ENCODE data around the gene ADGRV1.

The ADGRV1 gene

GRCh38 chr5:91126448-91126847 lies 567.9 kb downstream of the ADGRV1 start:
- Histone ChIP-seq H3K36me3 (ENCODE audit: control insufficient read depth in 1 of 2, insufficient read depth in 2 of 2, low read length in 2 of 2) (no peaks in the 10 kb centered on the region), H3K27ac (ENCODE audit: low read length) (peak overlapping the region; percentile 74), H3K4me1 (ENCODE audit: control insufficient read depth in 1 of 2, insufficient read depth in 2 of 2, low read length in 2 of 2) (peaks cover 22 to 40% of the 10 kb centered on the region in 2 donors), H3K27me3 (ENCODE audit: low read depth, low read length) (no peaks in the 10 kb centered on the region), H3K4me3 (ENCODE audit: low read depth in 1 of 2, low read length in 2 of 2) (no peak overlapping the region), H3K9me3 (ENCODE audit: control insufficient read depth in 1 of 2, low read length in 2 of 2) (no peaks in the 10 kb centered on the region)

- Histone ChIP-seq H3K4me1 (ENCODE audit: control insufficient read depth in 1 of 2, insufficient read depth in 2 of 2, low read length in 2 of 2) (peaks cover 22 to 40% of the 10 kb centered on the region in 2 donors), H3K4me3 (ENCODE audit: low read depth in 1 of 2, low read length in 2 of 2) (no peak overlapping the region), H3K27ac (ENCODE audit: low read length) (peak overlapping the region; percentile 74)
Observed at GRCh38 chr5:91126888-91127287, 568.3 kb downstream of the ADGRV1 start.

GRCh38 chr5:91127456-91128081 lies 569.0 kb downstream of the ADGRV1 start:
- no peak overlapping the region for H3K4me3 ChIP-seq (ENCODE audit: low read depth in 1 of 2, low read length in 2 of 2)
- H3K4me1 ChIP-seq (ENCODE audit: control insufficient read depth in 1 of 2, insufficient read depth in 2 of 2, low read length in 2 of 2) = peaks cover 22 to 39% of the 10 kb centered on the region in 2 donors

More at GRCh38 chr5:91126888-91127287, 568.3 kb downstream of the ADGRV1 start:
- no peaks in the 10 kb centered on the region for H3K36me3 ChIP-seq (ENCODE audit: control insufficient read depth in 1 of 2, insufficient read depth in 2 of 2, low read length in 2 of 2)
- H3K27me3 ChIP-seq (ENCODE audit: low read depth, low read length) = no peaks in the 10 kb centered on the region
- no peaks in the 10 kb centered on the region for H3K9me3 ChIP-seq (ENCODE audit: control insufficient read depth in 1 of 2, low read length in 2 of 2)

GRCh38 chr5:91128604-91129003 lies 570.0 kb downstream of the ADGRV1 start:
- Histone ChIP-seq H3K27ac (ENCODE audit: low read length) (peak overlapping the region; percentile 13), H3K4me1 (ENCODE audit: control insufficient read depth in 1 of 2, insufficient read depth in 2 of 2, low read length in 2 of 2) (peaks cover 22 to 33% of the 10 kb centered on the region in 2 donors)

More at GRCh38 chr5:91127456-91128081, 569.0 kb downstream of the ADGRV1 start:
- Histone ChIP-seq H3K36me3 (ENCODE audit: control insufficient read depth in 1 of 2, insufficient read depth in 2 of 2, low read length in 2 of 2) (no peaks in the 10 kb centered on the region), H3K9me3 (ENCODE audit: control insufficient read depth in 1 of 2, low read length in 2 of 2) (no peaks in the 10 kb centered on the region), H3K27me3 (ENCODE audit: low read depth, low read length) (no peaks in the 10 kb centered on the region), H3K27ac (ENCODE audit: low read length) (peak overlapping the region; percentile 74)

GRCh38 chr5:91129748-91130147 lies 571.2 kb downstream of the ADGRV1 start:
- Histone ChIP-seq H3K4me3 (ENCODE audit: low read depth in 1 of 2, low read length in 2 of 2) (no peak overlapping the region), H3K27me3 (ENCODE audit: low read depth, low read length) (no peaks in the 10 kb centered on the region), H3K9me3 (ENCODE audit: control insufficient read depth in 1 of 2, low read length in 2 of 2) (no peaks in the 10 kb centered on the region), H3K27ac (ENCODE audit: low read length) (no peak overlapping the region), H3K36me3 (ENCODE audit: control insufficient read depth in 1 of 2, insufficient read depth in 2 of 2, low read length in 2 of 2) (no peaks in the 10 kb centered on the region), H3K4me1 (ENCODE audit: control insufficient read depth in 1 of 2, insufficient read depth in 2 of 2, low read length in 2 of 2) (peaks cover 22 to 33% of the 10 kb centered on the region in 2 donors)

More at GRCh38 chr5:91128604-91129003, 570.0 kb downstream of the ADGRV1 start:
- no peaks in the 10 kb centered on the region for H3K9me3 ChIP-seq (ENCODE audit: control insufficient read depth in 1 of 2, low read length in 2 of 2)
- H3K4me3 ChIP-seq (ENCODE audit: low read depth in 1 of 2, low read length in 2 of 2) = no peak overlapping the region
- no peaks in the 10 kb centered on the region for H3K27me3 ChIP-seq (ENCODE audit: low read depth, low read length)
- H3K36me3 ChIP-seq (ENCODE audit: control insufficient read depth in 1 of 2, insufficient read depth in 2 of 2, low read length in 2 of 2) = no peaks in the 10 kb centered on the region

DNA sequence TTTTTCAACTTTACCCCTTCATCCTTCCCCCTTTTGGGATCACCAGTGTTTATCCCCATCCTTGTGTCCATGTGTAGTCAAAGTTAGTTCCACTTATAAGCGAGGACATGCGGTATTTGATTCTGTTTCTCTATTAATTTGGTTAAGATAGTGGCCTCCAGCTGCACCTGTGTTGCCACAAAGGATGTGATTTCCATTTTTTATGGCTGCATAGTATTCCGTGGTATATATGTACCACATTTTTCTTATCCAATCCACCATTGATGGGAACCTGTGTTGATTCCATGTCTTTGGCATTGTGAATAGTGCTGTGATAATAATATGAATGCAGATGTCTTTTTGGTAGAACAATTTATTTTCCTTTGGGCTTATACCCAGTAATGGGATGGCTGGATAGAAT lies 572.2 kb downstream of the ADGRV1 start:
- Histone ChIP-seq H3K4me3 (ENCODE audit: low read depth in 1 of 2, low read length in 2 of 2) (no peak overlapping the region), H3K27ac (ENCODE audit: low read length) (no peak overlapping the region), H3K4me1 (ENCODE audit: control insufficient read depth in 1 of 2, insufficient read depth in 2 of 2, low read length in 2 of 2) (peaks cover 19 to 33% of the 10 kb centered on the region in 2 donors), H3K36me3 (ENCODE audit: control insufficient read depth in 1 of 2, insufficient read depth in 2 of 2, low read length in 2 of 2) (no peaks in the 10 kb centered on the region), H3K27me3 (ENCODE audit: low read depth, low read length) (no peaks in the 10 kb centered on the region), H3K9me3 (ENCODE audit: control insufficient read depth in 1 of 2, low read length in 2 of 2) (no peaks in the 10 kb centered on the region)

GRCh38 chr5:91132550-91132949 lies 574.0 kb downstream of the ADGRV1 start:
- H3K4me1 ChIP-seq (ENCODE audit: control insufficient read depth in 1 of 2, insufficient read depth in 2 of 2, low read length in 2 of 2) = peaks cover 2 to 16% of the 10 kb centered on the region in 2 donors
- H3K4me3 ChIP-seq (ENCODE audit: low read depth in 1 of 2, low read length in 2 of 2) = no peak overlapping the region
- H3K27me3 ChIP-seq (ENCODE audit: low read depth, low read length) = no peaks in the 10 kb centered on the region
- H3K36me3 ChIP-seq (ENCODE audit: control insufficient read depth in 1 of 2, insufficient read depth in 2 of 2, low read length in 2 of 2) = no peaks in the 10 kb centered on the region
- no peak overlapping the region for H3K27ac ChIP-seq (ENCODE audit: low read length)
- H3K9me3 ChIP-seq (ENCODE audit: control insufficient read depth in 1 of 2, low read length in 2 of 2) = no peaks in the 10 kb centered on the region

- H3K4me3 ChIP-seq (ENCODE audit: low read depth in 1 of 2, low read length in 2 of 2) = no peak overlapping the region
- H3K9me3 ChIP-seq (ENCODE audit: control insufficient read depth in 1 of 2, low read length in 2 of 2) = no peaks in the 10 kb centered on the region
- peaks cover 0 to 10% of the 10 kb centered on the region in 2 donors for H3K4me1 ChIP-seq (ENCODE audit: control insufficient read depth in 1 of 2, insufficient read depth in 2 of 2, low read length in 2 of 2)
- H3K27me3 ChIP-seq (ENCODE audit: low read depth, low read length) = no peaks in the 10 kb centered on the region
- no peak overlapping the region for H3K27ac ChIP-seq (ENCODE audit: low read length)
- no peaks in the 10 kb centered on the region for H3K36me3 ChIP-seq (ENCODE audit: control insufficient read depth in 1 of 2, insufficient read depth in 2 of 2, low read length in 2 of 2)
Observed at GRCh38 chr5:91133183-91133582, 574.6 kb downstream of the ADGRV1 start.

GRCh38 chr5:91135475-91136248 lies 577.1 kb downstream of the ADGRV1 start:
- H3K4me1 ChIP-seq (ENCODE audit: control insufficient read depth in 1 of 2, insufficient read depth in 2 of 2, low read length in 2 of 2) = no peaks in the 10 kb centered on the region
- H3K4me3 ChIP-seq (ENCODE audit: low read depth in 1 of 2, low read length in 2 of 2) = no peak overlapping the region
- H3K27ac ChIP-seq (ENCODE audit: low read length) = no peak overlapping the region
- H3K27me3 ChIP-seq (ENCODE audit: low read depth, low read length) = no peaks in the 10 kb centered on the region
- no peaks in the 10 kb centered on the region for H3K9me3 ChIP-seq (ENCODE audit: control insufficient read depth in 1 of 2, low read length in 2 of 2)
- H3K36me3 ChIP-seq (ENCODE audit: control insufficient read depth in 1 of 2, insufficient read depth in 2 of 2, low read length in 2 of 2) = no peaks in the 10 kb centered on the region

DNA sequence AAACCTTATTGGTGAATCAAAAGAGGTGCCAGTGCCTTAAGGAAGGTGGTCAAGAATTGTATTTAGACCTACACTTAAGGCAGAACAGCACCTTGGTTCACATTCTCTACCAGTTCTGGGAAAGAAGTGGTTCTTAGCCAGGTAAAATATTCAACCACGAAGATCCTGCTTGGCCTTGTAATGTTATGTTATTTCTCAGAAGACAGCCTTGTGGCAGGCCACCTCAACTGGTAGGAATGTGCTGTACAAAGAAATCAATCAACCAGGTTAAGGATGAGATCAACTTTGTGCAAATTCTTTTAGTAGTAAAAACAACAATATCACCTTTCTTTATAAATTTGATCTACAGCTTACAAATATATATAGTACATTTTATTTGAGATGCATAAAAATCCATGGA lies 577.7 kb downstream of the ADGRV1 start:
- Histone ChIP-seq H3K36me3 (ENCODE audit: control insufficient read depth in 1 of 2, insufficient read depth in 2 of 2, low read length in 2 of 2) (no peaks in the 10 kb centered on the region), H3K27ac (ENCODE audit: low read length) (no peak overlapping the region), H3K4me1 (ENCODE audit: control insufficient read depth in 1 of 2, insufficient read depth in 2 of 2, low read length in 2 of 2) (no peaks in the 10 kb centered on the region), H3K27me3 (ENCODE audit: low read depth, low read length) (no peaks in the 10 kb centered on the region), H3K4me3 (ENCODE audit: low read depth in 1 of 2, low read length in 2 of 2) (no peak overlapping the region), H3K9me3 (ENCODE audit: control insufficient read depth in 1 of 2, low read length in 2 of 2) (no peaks in the 10 kb centered on the region)

- Histone ChIP-seq H3K27me3 (ENCODE audit: low read depth, low read length) (no peaks in the 10 kb centered on the region), H3K4me3 (ENCODE audit: low read depth in 1 of 2, low read length in 2 of 2) (no peak overlapping the region), H3K9me3 (ENCODE audit: control insufficient read depth in 1 of 2, low read length in 2 of 2) (no peaks in the 10 kb centered on the region), H3K4me1 (ENCODE audit: control insufficient read depth in 1 of 2, insufficient read depth in 2 of 2, low read length in 2 of 2) (no peaks in the 10 kb centered on the region), H3K36me3 (ENCODE audit: control insufficient read depth in 1 of 2, insufficient read depth in 2 of 2, low read length in 2 of 2) (no peaks in the 10 kb centered on the region), H3K27ac (ENCODE audit: low read length) (no peak overlapping the region)
Observed at GRCh38 chr5:91137647-91138046, 579.0 kb downstream of the ADGRV1 start.
